ENCODE data around the gene FFAR2. TPM values are rescaled to one million over a fixed set of nuclear protein-coding genes. Genes with fewer than 3 reads are reported as not detected.
A peak's percentile ranks its signal among the peaks of the same experiment; 100 is the strongest.

FFAR2 gene
- total RNA-seq, 3 donors from 2014 or later (not counting 1 experiment from before 2014, with no cell fraction given): 0.70 to 8.6 (median 1.6) TPM

GRCh38 chr19:35431145-35431807, 16.8 kb upstream of the FFAR2 start:
- H3K4me3 ChIP-seq (ENCODE audit: low read length): no peak overlapping the region
- H3K36me3 Mint-ChIP-seq: no peaks in the 10 kb centered on the region

DNA sequence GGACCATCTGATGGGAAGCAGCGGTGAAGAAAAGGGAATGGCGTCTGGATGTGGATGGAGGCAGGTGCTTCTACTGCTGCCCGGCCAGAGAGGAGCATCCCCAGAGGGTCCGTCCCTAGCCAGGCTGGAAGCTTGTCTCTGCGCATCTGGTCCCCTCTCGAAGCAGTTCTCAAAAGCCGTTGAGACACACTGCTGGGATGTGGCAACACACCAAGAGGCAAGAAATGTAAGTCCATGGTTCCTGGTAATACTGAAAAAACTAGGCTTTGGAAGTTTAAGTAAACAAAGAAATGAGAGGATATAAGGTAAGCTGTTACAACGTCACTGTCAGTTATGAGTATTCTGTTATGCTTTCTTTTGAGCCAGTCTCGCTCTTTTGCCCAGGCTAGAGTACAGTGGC, 15.1 kb upstream of the FFAR2 start:
- Histone ChIP-seq H3K36me3 (ENCODE audit: control insufficient read depth, insufficient read depth, low read length) (no peaks in the 10 kb centered on the region), H3K27me3 (ENCODE audit: control insufficient read depth, insufficient read depth, low read length) (no peaks in the 10 kb centered on the region), H3K4me3 (ENCODE audit: low read length) (no peak overlapping the region), H3K4me1 (ENCODE audit: control insufficient read depth, insufficient read depth, low read length) (peaks cover 32% of the 10 kb centered on the region), H3K9me3 (ENCODE audit: control insufficient read depth, insufficient read depth, low read length) (peaks cover 7% of the 10 kb centered on the region), H3K27ac (ENCODE audit: low read length) (no peak overlapping the region)
- no peak overlapping the region for H3K27ac Mint-ChIP-seq
- TF ChIP-seq, protein P1, sequence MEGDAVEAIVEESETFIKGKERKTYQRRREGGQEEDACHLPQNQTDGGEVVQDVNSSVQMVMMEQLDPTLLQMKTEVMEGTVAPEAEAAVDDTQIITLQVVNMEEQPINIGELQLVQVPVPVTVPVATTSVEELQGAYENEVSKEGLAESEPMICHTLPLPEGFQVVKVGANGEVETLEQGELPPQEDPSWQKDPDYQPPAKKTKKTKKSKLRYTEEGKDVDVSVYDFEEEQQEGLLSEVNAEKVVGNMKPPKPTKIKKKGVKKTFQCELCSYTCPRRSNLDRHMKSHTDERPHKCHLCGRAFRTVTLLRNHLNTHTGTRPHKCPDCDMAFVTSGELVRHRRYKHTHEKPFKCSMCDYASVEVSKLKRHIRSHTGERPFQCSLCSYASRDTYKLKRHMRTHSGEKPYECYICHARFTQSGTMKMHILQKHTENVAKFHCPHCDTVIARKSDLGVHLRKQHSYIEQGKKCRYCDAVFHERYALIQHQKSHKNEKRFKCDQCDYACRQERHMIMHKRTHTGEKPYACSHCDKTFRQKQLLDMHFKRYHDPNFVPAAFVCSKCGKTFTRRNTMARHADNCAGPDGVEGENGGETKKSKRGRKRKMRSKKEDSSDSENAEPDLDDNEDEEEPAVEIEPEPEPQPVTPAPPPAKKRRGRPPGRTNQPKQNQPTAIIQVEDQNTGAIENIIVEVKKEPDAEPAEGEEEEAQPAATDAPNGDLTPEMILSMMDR (IDR thresholded peaks at IDR 0.05): no peak
- WGBS (ENCODE audit: insufficient coverage): 94% methylated on average over 9 of the region's 9 CpGs
- peaks cover 31 to 32% of the 10 kb centered on the region in 2 donors for H3K4me1 Mint-ChIP-seq
- H3K36me3 Mint-ChIP-seq: no peaks in the 10 kb centered on the region
- no peaks in the 10 kb centered on the region for H3K9me3 Mint-ChIP-seq
- H3K4me3 Mint-ChIP-seq: no peak overlapping the region
- DNase-seq (no peak), ATAC-seq (no peak)
- H3K27me3 Mint-ChIP-seq (ENCODE audit: low read depth in 2 of 2): peaks cover 0 to 7% of the 10 kb centered on the region in 2 donors
- intact Hi-C loops (cut with micrococcal nuclease): no loop called here

More at GRCh38 chr19:35431145-35431807, 16.8 kb upstream of the FFAR2 start:
- Mint-ChIP-seq H3K9me3 (no peaks in the 10 kb centered on the region), H3K4me1 (peaks cover 19 to 20% of the 10 kb centered on the region in 2 donors), H3K4me3 (no peak overlapping the region), H3K27me3 (ENCODE audit: low read depth in 2 of 2) (peaks cover 0 to 7% of the 10 kb centered on the region in 2 donors), H3K27ac (peak overlapping the region in 1 of 2 donors; percentile 25)
- Histone ChIP-seq H3K4me1 (ENCODE audit: control insufficient read depth, insufficient read depth, low read length) (peaks cover 18% of the 10 kb centered on the region), H3K36me3 (ENCODE audit: control insufficient read depth, insufficient read depth, low read length) (no peaks in the 10 kb centered on the region), H3K27ac (ENCODE audit: low read length) (no peak overlapping the region), H3K9me3 (ENCODE audit: control insufficient read depth, insufficient read depth, low read length) (peaks cover 7% of the 10 kb centered on the region), H3K27me3 (ENCODE audit: control insufficient read depth, insufficient read depth, low read length) (no peaks in the 10 kb centered on the region)
- TF ChIP-seq, protein P1 (IDR thresholded peaks at IDR 0.05): no peak
- peak in 1 of 3 donors; percentile 32 for ATAC-seq
- intact Hi-C loops (cut with micrococcal nuclease): no loop called here
- 71% methylated on average over 8 of the region's 8 CpGs for WGBS (ENCODE audit: insufficient coverage)
- DNase-seq: no peak

GRCh38 chr19:35433448-35433847, 14.6 kb upstream of the FFAR2 start:
- H3K9me3 Mint-ChIP-seq: no peaks in the 10 kb centered on the region
- WGBS (ENCODE audit: insufficient coverage): 93% methylated on average over 7 of the region's 7 CpGs
- no peak overlapping the region for H3K4me3 Mint-ChIP-seq
- peaks cover 7% of the 10 kb centered on the region for H3K9me3 ChIP-seq (ENCODE audit: control insufficient read depth, insufficient read depth, low read length)
- H3K36me3 Mint-ChIP-seq: no peaks in the 10 kb centered on the region
- H3K27ac Mint-ChIP-seq: no peak overlapping the region
- H3K4me1 ChIP-seq (ENCODE audit: control insufficient read depth, insufficient read depth, low read length): peaks cover 32% of the 10 kb centered on the region
- peaks cover 31 to 32% of the 10 kb centered on the region in 2 donors for H3K4me1 Mint-ChIP-seq
- no peak for DNase-seq
- no peaks in the 10 kb centered on the region for H3K36me3 ChIP-seq (ENCODE audit: control insufficient read depth, insufficient read depth, low read length)
- peaks cover 0 to 7% of the 10 kb centered on the region in 2 donors for H3K27me3 Mint-ChIP-seq (ENCODE audit: low read depth in 2 of 2)
- no peak overlapping the region for H3K27ac ChIP-seq (ENCODE audit: low read length)
- TF ChIP-seq, protein P1 (IDR thresholded peaks at IDR 0.05): no peak
- no peak for ATAC-seq
- no peaks in the 10 kb centered on the region for H3K27me3 ChIP-seq (ENCODE audit: control insufficient read depth, insufficient read depth, low read length)
- no peak overlapping the region for H3K4me3 ChIP-seq (ENCODE audit: low read length)
- intact Hi-C loops (cut with micrococcal nuclease): no loop called here
